Stimulated activated CD4-positive, alpha-beta T cell treated with anti-CD3 and anti-CD28 coated beads, Interleukin-15, amount 100 ng/mL, for 48 hours (primary cell): ENCODE measurements around the gene PIGW.
A peak's percentile ranks its signal among the peaks of the same experiment; 100 is the strongest.

Experiments used
- DNase-seq, 2 donors: peaks; one replicate each; pipeline ENCODE4 v3.0.0-alpha.2; 2020; ENCODE audit warnings: low read depth in 2 of 2

Gene PIGW, protein sequence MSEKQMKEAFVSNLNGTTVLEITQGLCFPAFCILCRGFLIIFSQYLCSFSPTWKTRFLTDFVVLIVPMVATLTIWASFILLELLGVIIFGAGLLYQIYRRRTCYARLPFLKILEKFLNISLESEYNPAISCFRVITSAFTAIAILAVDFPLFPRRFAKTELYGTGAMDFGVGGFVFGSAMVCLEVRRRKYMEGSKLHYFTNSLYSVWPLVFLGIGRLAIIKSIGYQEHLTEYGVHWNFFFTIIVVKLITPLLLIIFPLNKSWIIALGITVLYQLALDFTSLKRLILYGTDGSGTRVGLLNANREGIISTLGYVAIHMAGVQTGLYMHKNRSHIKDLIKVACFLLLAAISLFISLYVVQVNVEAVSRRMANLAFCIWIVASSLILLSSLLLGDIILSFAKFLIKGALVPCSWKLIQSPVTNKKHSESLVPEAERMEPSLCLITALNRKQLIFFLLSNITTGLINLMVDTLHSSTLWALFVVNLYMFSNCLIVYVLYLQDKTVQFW

DNA sequence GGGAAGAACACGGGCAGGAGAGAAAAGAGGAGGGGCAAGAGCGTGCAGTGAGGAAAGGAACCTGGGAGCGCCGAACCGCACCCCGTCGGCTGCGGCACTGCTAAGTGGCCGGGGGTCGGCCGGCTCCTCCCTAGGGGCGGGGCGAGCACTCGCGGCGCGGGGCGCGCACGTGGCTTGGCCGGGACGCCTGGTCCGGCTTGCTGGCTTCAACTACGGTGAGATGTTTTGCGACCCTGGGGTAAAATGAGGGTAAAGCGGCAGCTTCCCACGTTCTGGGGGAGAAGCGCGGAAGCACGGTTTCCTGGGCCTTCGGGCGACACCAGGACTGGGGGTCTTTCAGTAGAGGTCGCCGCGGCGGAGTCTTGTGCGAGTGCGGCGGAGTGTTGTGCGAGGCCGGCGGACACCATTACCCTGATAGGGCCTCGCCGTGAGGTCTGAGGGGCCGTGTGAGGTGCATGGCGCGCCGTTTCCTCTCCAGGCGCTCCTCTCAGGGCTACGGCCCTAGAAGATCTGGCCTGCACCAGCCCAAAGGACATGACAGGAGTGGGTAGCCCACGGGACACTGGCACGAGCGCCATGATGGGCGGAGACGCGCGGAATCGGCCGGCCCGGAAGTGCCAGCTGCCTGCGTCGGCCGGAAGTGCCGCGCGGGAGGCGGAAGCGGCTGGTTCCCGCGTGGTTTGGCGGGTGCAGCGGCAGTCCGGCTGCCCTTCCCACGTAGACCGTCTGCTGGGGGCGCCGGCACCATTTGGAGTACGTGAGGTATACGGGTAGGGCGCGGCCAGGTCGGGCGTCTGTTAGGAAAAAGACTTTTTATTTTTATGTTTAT lies at the start of gene PIGW, which contains the start of gene MYO19:
PIGW (plus strand) TSS at position 148 of the 829 bp plus-strand sequence. CDS start 2,115 bp downstream, outside the sequence.
MYO19 (minus strand) TSS at position 29 of the 829 bp plus-strand sequence. CDS start 2,330 bp downstream, outside the sequence.
- peak; percentile 76 to 86 for DNase-seq

DNA sequence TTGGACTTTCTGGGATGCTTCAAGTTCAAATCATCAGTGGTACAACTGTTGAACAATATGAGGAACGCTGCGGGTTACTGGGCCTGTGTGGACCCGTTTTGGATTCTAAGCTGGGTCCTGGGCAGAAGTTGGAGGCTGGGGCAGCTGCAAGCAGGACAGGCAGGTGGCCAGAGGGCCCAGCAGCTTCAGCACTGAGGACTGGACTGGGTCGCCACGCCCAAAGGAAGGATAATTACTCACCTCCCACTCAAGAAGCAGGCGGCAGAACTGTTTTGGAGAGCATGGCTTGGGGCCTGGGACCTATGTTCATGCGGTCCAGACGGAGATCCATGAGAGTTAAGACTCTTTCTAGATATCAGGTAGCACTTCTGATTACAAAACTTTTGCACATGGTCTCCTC lies 49.8 kb upstream of the PIGW start:
- no peak for DNase-seq

DNA sequence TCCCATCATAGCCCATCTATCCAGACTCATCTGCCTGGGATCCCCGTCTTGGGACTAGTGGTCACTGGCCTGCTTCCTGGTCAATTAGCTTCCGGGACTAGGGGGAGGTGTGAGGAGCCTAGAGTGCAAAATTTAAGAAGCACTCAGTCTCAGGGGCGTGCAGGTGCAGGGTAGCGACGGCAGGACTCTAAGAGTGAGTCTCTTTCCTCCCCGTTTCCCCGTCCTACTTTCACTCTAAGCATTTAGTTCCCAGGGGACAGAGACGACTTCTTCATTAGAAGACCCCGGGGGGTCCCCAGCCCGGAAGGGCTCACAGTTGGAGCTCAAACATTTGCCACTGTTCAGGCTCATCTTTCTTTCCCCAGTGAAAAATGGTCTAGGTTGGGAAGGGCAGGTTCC lies 49.0 kb upstream of the PIGW start:
- no peak for DNase-seq

DNA sequence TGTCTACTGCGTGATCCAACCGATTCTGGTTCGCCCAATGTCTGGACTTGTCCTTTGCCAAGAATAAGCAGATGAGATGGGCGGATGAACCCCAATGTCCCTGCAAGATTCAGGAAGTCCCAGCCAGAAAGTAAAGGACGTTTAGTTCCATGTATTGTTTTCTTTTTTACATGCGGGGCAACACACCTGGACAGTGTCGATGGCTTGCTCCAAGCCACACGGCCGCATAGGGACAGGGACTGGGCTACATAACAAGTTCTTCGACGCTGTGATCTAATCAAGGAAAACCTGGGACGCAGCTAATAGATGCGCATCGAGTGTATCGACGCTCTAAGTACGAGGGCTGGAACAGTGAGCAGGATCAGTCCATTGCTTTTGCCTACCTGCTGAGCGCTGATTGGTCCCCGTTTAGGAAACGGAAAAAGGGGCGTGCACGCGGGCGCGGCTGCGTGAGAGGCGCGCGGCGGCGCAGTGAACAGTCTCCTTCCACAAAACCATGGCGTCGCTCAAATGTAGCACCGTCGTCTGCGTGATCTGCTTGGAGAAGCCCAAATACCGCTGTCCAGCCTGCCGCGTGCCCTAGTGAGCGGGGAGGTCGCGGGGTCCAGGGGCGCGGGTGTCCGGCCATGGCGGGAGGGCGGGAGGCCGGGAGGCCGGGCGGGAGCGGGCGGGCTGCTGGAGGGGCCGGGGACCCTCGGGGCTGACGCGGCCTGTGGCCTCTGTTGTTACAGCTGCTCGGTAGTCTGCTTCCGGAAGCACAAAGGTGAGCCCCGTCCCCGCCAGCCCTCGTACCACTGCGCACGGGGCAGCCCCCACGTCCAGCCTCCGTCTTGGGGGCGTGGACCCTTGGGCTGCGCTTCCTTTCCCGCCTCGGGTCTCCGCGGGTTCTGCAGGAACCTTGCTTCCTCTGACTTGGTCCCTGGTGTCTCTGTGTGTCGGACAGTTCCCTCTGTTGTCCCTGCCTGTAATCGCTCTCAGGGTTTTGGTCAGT lies 48.3 kb upstream of the PIGW start, which contains the start of gene ZNHIT3:
ZNHIT3 (plus strand) TSS at position 478 of the 991 bp plus-strand sequence; CDS start at position 497, 19 bp downstream.
- DNase-seq: peak; percentile 84 to 85

DNA sequence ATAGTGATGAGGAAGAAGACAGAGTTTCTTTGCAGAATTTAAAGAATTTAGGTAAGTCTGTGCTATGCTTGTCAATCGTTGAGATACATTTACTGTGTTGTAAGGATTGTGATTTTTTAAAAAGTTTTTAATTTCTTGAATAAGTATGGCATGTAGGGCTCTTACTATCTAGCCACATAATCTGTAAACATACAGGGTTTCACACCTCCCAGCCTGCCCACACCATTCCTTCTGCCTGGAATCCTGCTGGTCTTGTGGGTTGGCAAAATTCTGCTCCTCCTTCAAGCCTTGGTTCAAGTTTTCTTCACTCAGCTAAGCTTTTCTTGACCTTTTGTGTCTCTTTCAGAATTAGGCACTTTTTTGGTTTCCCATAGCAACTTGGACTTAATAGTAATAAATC lies 40.8 kb upstream of the PIGW start:
- DNase-seq: no peak

DNA sequence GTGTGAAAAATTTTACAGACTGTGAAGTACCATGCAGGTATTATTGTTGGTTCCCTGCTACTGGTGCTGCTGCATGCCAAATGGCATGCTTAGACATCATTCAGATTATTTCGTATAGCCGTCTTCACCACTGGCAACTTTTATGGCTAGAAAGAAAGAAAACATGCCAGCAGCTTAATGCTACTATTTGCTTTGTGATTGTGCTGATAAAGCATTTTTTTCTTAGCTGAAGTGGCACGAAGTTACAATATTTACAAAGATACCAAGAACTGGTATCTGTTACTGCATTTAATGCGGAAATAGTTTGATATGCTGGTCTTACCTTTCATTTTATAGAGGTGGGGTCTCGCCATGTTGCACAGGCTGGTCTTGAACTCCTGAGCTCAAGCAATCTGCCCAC lies 40.1 kb upstream of the PIGW start:
- DNase-seq: no peak

DNA sequence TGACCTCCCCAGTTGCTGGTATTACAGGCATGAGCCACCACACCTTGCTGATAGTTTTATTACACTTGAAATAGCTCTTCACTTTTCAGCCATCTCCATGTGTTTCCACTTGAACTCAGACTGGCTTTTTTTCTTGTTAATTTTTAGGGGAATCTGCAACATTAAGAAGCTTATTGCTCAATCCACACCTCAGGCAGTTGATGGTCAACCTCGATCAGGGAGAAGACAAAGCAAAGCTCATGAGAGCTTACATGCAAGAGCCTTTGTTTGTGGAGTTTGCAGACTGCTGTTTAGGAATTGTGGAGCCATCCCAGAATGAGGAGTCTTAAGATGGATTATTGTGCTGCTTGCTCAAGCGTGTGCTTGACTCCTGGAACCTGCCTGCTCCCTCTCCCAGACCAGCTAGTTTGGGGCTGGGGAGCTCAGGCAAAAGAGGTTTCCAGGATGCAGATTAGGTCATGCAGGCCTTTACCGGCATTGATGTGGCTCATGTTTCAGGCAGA lies 39.7 kb upstream of the PIGW start:
- DNase-seq: no peak

DNA sequence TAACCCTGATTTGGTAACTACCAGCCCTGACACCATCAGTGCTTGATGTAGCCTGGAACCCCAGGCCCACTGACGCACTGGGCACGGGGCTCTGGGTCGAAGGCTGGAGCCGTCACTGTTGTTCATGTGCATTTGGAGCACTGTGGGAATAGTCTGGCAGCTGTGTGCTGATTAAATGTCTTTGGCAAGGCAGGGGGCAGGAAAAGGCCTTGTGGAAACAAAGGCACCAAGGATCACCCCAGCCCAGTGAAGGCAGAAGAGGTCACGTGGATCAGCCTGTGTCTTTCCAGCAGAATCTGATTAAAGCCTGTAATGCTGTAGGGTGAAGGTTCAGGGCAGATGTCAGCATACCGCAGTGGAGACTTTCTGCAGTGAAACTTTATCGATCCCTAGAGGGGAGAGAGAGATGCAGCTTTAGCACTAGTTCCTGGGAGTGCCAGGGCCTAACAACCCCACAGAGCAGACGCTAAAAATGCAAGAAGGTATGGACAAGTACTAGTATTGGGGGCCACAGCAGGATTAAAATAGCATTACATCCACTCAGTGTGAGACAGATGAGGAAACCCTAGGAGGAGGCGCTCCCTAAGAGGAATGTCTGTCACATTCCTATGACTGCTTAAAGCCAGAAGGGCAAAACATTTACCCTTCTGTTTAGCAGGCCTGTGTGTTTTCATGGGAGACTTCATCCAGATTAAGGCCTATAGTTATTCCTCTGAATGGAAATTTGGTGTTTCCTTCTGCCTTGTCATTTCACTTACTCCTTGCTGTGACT lies 38.6 kb upstream of the PIGW start:
- no peak for DNase-seq

DNA sequence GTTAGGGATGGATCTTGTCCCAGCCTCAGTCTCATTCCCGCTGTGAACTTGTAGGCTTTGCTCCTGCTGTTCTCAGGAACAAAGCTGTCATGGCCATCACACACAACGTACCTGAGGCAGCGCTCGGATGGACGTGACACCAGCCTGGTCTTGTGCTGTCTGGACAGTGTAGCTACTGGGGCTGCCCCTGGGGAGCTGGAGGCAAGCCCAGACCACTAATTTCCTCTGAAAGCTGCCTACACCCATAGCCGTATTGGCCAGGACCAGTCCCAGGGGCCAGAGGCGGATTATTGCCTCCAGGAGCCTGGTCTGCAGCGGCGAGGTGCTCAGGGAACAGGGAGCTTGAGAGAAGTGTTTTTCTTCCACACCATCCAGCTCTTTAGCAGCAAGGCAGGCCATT lies 36.6 kb upstream of the PIGW start:
- DNase-seq: no peak

DNA sequence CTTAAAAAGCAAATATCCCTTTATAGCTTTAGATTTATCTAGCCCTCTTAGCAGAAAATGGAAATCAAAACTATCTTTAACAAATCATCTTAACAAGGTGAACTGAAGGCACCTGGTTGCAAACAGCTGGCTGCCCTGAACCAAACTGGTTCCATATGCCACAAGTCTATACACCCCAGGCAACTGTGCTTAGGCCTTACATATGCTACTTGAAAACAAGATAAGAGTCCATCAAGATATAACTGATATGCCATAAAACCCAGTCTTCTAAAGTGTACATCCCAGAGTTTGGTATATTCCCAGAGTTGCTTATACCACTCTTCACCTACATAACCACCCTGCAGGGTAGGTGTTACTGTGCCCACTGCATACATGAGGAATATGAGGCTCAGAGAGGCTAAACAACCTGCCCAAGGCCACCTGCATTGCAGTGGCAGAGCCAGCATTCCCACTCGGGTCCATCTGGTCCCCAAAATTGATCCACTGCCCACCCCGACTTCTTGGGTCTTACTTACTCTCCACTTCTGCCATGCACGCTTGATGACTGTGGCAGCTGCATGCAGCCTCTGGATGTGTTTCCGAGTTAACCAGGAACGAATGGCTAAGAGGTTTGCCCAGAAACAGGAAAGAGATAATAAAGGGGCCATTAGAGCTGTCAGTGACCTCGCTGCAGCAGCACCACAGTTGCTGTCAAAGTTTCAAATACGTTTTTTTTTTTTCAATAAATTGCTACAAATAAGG lies 36.1 kb upstream of the PIGW start:
- no peak for DNase-seq

DNA sequence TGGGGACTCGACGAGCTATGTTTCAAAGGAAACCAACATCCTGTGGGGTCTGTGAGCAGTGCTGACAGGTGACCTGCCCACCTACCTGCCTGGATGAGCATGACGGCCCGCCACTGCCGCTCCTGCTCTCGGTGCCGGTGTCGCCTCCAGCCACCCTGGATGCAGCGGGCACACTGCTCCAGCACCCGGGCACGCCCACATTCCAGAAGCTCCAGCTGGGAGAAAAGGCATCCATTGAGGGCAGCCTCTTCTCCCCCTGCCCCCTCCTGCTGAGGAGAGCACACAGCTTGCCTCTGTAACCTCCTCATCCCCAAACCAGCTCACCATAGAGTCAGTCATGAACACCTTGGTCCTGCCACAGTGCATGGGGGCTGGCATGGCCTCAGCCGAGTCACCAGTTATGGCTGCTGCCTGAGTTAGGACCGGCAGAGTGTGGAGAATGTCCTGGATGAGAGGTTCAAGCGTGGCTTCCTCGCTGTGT lies 34.0 kb upstream of the PIGW start:
- DNase-seq: no peak

DNA sequence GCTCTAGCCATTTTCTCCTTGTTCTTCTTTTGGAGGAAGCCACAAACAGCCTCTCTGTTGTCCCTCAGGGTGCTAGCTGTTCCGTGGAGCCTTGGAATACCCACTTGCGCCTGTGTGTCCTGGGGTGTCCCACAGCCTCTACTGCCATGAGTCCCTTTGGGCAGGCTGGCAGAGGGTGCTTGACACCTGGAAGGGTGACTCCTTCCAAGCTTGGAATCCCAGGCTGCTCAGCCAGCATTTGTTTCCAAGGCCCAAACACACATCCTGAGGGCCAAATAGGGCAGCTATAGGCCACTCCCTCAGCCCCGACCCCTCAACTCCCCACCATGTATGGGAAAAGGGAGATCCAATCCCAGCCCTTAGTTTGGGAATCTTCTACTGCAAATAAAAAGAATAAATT lies 33.4 kb upstream of the PIGW start:
- no peak for DNase-seq

DNA sequence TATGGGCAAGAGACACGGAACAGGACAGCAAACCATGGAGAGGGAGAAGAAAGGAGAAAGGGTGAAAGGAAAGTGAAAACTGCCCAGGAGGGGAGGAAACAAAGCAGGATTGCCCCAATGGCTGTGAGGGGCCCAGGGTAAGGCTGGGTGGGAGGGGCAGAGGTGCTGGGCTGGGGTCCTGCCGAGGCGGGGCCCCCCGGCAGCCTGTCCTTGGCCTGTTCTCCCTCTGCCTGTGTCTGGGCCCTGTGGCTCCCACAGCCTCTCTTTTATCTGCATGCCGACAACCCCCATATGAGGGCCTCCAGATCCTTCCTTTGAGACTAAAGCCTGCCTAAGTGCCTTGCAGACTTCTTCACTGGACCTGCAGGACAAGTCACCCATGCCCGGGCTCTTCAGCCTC lies 32.8 kb upstream of the PIGW start:
- DNase-seq: no peak

DNA sequence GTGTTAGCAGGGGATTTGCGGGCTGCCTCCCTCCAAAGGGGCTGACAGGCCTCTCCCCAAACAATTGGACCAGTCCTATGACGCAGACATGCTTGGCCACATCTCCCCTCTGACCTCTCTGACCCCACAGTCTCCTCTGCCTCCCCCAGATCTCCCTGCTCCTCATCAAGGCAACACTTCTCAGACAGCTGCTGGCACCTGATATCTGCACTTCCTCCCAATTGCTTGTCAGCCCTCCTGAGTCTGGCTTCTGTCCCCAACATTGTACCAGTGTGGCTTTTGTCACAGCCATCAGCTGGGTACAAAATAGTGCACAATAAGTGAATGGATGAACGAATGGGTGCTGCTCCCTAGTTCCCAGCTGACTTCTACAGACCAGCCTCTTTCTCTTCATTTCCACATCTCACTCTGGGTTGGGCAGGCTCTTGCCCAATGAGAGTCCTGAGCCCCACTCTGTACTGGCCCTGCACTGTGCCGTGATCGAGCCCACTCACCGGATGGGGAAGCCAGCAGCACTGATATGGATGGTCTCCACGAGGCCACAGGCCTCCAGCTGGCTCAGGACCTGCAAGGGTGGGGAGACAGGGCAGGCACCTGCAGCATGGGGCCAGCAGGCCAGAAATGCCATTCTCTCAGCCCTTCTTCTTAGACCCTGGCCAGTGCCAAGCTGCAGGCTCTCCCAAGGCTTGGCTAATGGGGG lies 31.2 kb upstream of the PIGW start:
- DNase-seq: no peak

DNA sequence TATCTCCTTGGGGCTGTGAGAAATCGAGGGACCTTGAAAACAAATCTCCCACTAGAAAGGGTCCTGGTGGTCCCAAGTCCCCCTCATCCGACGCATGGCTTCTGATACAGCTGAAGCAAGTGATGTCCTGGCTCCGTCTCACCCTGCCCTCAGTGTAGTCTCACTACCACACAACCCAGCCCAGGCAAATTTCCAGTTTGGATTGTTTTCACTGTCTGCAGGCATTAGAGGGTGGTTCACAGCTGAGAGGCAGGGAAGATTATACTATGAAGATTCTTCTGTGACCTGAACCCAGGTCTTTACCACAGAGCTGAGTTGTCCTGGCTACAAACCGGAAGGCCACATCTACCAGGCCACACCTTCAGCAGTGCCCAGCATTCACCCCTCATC lies 30.6 kb upstream of the PIGW start:
- no peak for DNase-seq

DNA sequence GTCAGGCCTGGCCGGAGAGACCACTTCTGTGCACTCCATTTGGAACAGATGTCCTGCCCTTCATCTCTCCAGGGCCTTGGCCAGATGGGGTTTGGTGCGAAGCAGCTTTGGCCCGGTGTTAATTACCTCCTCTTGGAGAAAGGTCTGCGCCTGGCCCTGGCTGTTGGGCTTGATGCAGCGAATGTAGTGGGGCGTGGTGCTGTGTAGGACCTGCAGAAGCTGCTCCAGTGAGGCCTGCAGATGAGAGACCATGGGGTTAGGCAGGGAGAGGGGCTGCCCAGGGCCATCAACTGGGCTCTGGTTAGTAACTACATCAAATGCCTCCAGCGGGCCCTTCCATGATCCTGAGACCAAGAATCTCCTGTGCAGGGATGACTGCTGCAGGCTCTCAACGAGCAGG lies 29.6 kb upstream of the PIGW start:
- DNase-seq: no peak

DNA sequence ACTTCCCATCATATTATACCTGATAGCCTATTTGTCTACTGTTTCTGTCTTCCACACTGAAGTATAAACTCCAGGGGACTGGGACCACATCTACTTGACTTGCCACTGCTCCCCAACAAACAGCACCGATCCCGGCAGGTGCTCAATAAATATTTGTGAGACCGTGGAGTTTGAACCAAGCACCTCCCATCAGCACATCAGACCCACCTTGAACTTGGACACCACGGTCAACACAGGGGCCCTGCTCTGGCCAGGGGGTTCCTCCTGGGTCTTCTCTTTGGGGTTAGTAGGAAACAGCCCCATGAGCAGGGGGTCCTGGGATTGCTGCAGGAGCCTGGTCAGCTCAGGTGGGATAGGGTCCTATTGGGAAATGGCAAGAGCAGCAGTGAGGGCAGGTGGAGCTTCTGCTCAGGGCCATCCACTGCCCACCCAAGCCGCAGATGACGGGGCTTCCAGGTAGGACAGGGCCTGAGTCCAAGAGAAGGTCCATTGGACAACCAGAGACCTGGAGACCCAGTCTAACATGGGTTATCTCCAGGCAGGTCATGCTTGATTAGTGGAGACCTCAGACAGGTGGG lies 28.4 kb upstream of the PIGW start:
- no peak for DNase-seq

DNA sequence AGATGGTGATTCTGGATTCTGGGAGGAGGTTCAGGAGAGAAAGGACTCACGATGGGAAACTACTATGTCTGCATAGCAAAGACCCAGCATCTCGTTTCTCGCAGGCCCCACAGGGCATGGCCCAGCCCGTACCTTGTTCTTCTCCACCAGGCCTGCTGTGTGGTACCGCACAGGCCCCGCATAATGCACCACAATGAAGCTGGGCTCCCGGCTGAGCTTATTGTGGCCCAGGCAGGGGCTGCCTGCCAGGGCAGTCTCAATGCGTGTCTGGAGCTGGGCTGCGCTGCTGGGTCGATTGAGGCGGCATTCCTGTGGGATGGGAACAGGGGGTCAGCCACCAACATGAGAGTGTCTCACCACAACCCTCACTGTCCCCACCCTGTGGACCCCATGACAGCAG lies 28.0 kb upstream of the PIGW start:
- no peak for DNase-seq

DNA sequence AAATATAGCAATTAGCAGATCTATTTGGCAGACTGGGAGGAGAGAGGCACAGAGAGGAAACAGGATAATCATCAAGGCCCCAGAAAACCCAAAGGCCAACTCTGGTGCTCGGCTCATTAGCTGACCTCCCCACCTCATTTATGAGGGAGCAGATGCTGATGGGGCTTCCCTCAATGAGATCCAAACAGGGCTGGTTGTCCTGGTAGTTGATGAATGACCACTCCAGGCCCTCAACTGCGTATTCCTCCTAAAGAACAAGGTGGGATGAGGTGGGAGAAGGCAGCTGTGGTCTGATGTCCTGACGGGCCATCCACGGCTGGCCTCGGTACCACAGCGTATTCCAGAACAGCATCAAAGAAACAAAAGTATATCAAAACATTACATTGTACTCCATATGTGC lies 27.5 kb upstream of the PIGW start:
- no peak for DNase-seq
